ENCODE measurements around the gene NUFIP1. TPM values are rescaled to one million over a fixed set of nuclear protein-coding genes. Genes with fewer than 3 reads are reported as not detected.
"Not testable (repeated sequence)": the region's sequence is repeated elsewhere in the genome, so short reads cannot be mapped to it uniquely, and the experiment has no call there.

The NUFIP1 gene
- total RNA-seq, 2 donors from 2014 or later = 2.3 to 2.8 TPM

DNA sequence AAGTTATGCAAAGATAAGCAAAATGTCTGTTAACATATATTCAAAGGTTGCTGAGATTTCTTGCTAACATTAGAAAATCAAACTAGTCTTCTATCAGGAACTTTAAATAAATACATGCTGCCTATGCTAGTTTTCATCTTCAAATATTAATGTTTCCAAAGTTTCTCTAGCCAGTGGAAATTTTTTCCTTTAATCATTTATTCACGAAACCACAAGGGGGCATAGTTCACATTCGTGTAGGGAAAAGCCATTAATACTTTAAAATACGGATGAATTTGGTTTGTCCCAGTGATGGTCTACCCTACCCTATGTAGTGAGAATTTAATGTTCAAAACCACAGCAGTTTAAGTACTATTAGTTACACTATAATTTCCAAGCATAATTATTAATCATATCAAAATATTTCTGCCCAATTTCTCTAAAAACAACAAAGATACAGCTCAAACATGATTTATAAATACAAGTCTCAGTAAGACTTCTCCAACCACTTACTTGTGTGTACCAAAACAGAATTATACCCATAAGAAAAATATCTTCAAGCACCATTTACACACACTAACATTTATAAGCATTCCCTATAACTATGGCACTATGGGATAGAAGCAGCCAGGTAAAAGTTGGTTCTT lies 16.2 kb downstream of the NUFIP1 start:
- intact Hi-C loops (cut with DNase I, micrococcal nuclease) = loop anchor here in 1 of 2 donors (5.0 to 10.0 kb wide), 2 partner anchors 491 to 1068 kb away; no protein-coding TSS in a partner anchor
- ATAC-seq (no peak), DNase-seq (no peak)

DNA sequence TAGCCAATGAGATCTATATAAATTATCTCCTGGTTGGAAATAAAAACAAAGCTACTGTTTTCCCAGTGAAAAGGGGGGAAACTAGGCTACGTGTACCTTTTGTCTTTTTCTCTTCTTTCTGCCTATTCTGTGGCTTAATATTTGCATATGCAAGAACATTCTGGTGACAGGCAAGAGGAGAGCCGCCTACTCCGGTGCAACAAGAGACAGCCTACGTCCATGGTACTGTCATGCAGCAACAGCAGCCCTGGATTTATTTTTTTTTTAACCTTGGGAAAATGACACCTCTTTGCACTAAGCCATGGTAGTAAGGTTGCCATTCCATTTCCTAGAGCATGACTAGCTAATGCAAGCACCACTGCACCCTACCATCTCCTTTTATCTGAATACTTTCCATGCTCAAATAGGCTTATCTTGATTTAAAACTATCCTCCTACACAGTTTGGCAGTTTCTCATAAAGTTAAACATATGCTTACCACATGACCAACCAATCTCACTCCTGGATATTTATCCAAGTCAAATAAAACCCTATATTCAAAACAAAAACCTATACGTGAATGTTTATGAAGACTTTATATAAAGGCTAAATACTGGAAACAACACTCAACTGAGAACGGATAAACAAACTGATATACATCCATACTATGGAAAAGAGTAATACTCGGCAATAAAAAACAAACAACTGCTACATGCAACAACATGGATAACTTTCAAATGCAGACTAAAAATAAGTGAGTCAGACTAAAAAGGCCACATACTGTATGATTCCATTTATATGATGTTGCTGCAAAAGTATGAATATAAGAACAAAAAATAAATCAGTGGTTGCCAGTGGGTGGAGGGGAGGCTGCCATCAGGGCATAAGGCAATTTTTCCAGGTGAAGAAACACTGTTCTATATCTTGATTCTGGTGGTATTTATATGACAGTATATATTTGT lies 17.3 kb downstream of the NUFIP1 start:
- DNase-seq (no peak), ATAC-seq (peak; percentile 27)
- intact Hi-C loops (cut with DNase I, micrococcal nuclease) = loop anchor here in 1 of 2 donors (5.0 to 10.0 kb wide), 2 partner anchors 490 to 1067 kb away; no protein-coding TSS in a partner anchor

DNA sequence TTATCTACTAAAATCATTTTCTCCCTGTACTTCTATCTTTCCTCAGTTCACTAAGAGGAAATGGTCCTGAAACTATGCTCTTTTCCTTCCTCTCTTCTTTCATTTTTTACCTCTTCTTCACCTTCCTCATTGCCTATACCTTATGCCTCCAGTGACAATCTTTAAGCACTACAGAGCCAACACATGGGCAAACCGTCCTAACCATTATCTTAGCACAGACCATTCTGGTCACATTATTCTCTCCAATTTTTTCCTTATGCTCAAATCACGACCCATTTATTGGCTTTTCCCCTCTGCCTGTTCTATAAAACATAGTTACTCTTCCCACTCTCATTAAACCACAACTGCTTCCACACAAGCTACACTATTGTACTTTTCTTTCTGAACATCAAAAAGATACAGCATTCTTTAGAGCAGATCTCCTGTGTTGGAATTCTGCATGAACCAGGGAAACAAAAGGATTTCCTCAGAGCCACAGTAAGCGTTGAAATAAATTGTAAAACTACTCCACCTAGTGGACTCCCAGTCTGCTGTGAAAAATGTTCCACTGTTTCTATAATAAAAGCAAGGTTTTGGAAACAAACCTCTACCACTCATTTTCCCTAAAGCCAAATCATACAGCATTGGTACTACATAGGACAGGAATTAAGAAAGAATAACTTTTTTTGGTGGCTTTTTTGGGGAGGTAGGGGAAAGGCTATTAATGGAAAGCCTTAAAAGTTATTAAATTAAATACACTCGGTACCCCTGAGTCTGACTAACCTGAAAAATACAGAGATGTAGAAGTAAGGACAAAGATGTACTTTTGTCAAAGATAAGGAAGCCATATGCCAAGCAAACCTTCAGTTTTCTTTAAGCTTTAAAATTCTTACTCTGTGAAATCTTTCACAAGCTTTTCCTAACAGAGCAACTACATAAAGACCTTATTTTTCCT lies 19.5 kb downstream of the NUFIP1 start:
- ATAC-seq (peak; percentile 69), DNase-seq (no peak)
- intact Hi-C loops (cut with DNase I, micrococcal nuclease) = loop anchor here in 1 of 2 donors (5.0 to 10.0 kb wide), 2 partner anchors 488 to 1065 kb away; no protein-coding TSS in a partner anchor

DNA sequence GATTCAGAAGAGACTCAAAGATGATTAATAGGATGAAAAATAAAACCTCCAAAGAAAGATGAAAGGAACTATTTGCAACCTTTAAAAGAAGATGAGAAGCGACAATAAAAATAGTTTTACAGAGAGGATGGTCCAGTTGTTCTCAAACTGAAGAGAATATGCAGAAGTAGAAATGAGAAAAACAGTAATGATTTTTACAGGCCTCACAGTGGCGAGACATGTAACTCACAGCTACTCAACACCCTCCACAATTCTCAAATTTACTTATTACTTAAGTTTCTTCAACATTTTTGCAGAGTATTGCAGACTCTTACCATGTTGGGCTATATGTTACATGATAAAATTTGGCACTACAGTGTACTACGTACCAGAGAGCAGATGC lies 20.8 kb downstream of the NUFIP1 start:
- intact Hi-C loops (cut with DNase I, micrococcal nuclease) = no loop called here
- ATAC-seq = no peak
- DNase-seq = no peak

DNA sequence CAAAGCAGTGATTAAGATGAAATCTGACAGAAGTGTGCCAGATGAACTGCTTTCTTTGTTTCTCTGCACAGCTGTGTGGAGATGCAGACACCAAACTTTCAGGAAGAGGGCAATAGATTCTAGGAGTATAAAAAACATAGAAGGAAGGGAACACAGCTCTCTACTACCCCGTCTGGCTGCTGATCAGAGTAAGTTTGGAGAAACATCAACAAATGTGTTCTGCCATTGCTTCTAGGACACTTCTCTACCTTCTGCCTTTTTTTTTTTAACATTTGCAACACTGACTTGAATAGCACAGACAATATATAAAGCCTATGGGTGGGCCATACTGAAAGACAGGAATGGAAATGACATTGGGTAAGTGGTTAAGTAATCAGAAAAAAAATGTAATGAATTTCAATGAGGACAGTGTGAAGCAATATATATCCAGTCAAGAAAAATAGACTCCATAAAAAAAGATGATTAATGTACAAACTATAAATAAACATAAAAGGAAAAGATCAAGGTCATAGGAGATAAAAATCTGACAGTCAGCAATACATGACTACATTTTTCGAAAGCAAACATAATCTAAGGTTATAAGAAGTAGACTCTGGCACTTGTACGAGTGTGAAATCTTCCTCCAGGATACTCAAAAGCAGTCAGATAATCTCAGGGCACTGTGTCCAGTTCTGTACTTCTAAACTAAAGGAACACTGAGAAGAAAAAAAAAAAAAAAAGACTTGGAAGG lies 21.4 kb downstream of the NUFIP1 start:
- DNase-seq (no peak), ATAC-seq (peak; percentile 64)
- intact Hi-C loops (cut with DNase I, micrococcal nuclease) = no loop called here

DNA sequence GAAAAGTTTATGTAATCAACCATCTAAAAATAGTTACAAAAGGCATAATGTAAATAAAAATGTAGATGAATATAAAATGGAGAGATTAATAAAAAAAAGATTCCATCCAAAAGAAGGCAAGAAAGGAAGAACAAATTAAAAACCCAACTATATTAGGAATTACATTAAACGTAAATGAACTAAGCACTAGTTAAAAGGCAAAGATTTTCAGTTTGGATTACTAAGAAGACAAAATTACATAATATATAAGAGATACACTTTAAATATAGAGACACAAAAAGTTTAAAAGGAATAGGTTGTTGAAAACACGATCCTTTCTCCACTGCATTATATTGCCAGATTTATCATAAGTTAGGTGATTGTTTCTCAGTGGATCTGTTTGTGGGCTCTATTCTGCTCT lies 27.3 kb downstream of the NUFIP1 start:
- intact Hi-C loops (cut with DNase I, micrococcal nuclease) = no loop called here
- ATAC-seq = no peak
- DNase-seq = no peak

DNA sequence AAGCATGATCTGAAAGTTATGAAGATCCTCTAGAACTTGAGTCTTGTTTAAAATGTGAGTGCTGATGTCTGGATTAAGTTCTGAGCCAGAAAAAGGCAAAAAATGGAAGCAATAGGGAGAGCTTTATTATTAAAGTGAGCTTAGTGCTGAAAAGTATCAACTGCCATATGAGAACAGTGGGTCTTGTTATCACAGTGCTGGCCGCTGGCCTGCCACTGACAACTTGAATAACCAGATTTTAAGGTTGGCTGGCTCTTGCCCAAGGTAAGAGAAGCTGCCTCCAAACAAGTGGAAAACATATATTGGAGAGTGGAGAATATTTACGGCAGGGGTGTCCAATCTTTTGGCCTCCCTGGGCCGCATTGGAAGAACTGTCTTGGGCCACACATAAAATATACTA lies 33.9 kb downstream of the NUFIP1 start:
- ATAC-seq = no peak

DNA sequence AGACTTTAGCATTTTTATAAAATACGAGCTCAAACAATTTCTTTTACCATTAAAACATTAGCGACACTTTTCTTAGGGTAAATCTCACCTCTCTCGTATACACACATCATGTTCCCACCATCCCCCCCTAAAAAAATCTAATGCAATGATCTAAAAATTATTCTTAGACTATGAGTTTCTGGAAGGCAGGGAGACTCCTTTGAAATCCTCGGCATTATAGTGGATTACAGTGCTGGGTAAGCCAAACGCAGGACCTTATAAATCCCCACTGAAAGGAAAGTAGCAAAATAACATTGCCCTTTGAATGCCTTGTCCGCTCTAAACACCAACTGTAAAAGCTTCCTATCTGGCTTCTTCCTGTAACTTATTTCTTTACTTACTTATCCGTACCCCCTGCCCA lies 35.0 kb downstream of the NUFIP1 start:
- ATAC-seq (no peak), DNase-seq (no peak)
- intact Hi-C loops (cut with DNase I, micrococcal nuclease) = no loop called here

More for the DNA sequence above, 33.9 kb downstream of the NUFIP1 start:
- DNase-seq = no peak
- intact Hi-C loops (cut with DNase I, micrococcal nuclease) = no loop called here

DNA sequence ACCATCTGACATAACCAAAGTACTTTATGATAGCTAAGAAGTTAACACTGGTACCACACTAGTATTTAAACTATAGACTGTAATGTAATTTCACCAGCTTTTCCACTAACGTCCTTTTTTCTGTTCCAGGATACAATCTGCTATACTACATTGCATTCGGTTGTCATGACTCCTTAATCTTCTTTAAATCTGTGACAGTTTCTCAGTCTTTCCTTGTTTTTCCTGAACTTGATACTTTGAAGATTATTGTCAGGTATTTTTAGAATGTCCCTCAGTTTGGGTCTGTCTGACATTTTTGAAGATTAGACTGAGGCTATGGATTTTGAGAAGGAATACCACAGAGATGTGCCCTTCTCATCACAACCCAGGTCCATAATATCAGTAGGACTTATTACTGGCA lies 36.6 kb downstream of the NUFIP1 start:
- DNase-seq (no peak), ATAC-seq (no peak)
- intact Hi-C loops (cut with DNase I, micrococcal nuclease) = no loop called here

DNA sequence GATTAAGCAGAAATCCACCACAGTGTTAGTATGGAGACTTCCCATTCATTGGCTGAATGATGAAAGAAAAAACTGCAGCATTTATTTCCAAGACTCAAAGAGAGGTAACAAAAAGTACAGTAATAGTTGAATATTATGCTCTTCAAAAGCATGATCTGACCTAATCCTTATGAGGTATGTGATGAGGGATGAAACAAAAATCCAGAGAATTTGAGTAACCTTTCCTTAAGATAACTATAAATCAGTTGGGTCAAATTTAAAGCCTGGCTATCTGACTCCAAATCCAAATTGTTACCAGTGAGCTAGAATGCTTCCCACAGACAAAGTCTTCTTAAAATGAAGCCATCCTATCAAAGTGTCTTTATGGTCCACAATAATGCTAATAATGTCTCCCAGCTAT lies 38.1 kb downstream of the NUFIP1 start:
- ATAC-seq (no peak), DNase-seq (no peak)
- intact Hi-C loops (cut with DNase I, micrococcal nuclease) = no loop called here

DNA sequence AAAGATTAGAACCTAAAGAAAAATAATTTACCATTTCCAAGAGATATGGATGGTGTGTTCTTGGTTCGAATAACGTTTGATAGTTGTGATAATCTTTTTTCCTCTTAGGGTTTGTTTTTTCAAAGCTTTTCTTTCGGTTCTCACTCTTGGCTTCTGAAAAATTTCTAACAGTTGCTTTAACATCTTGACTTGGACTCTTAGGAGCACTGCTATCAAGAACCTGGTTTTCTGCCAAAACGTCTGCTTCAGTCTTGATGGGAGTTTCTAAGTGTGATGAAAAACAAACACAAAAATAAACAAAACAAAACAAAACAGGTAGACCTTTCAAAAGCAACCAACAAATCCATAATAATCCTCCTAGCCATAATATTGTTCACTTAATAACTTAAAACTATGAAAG lies 45.9 kb downstream of the NUFIP1 start:
- ATAC-seq; DNase-seq; intact Hi-C loops (cut with DNase I, micrococcal nuclease): not testable (repeated sequence)

DNA sequence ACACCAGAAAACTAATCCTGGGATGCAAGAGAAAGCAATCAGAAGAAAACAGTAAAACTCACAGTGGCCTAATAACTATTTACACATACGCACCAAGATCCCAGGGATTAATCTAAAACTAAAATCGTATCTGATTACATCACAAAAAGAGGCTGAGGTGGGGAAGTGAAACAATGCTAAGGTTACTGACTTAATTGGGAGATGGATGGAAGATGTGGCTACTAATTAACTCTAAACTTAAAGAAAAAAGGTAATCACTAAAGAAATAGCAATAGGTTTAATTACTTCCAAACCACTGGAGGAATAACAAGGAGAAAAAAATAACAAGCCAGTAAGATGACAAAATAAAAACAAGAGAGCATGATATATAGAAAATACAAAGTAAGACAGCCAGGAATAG lies 50.4 kb downstream of the NUFIP1 start:
- no peak for ATAC-seq
- no peak for DNase-seq
- intact Hi-C loops (cut with DNase I, micrococcal nuclease) = no loop called here

DNA sequence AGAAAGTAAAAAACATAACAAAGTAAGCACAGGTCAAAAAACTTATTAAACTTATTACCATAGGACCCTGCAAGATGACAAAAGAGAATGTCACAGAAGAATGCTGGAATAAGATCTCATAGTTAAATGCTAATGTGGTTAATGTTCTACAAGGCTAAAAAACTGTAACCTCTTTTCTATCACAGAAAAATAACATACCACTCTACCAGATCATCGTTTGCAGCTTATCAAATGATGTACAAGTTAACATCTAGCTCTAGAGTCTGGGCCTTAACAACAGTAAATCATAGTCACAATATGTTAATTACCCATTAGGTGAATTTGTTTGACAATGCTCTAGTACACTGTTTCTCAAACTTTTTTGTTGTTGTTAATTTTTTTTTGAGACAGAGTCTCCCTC lies 53.0 kb downstream of the NUFIP1 start:
- no peak for DNase-seq
- ATAC-seq = no peak
- intact Hi-C loops (cut with DNase I, micrococcal nuclease) = no loop called here

DNA sequence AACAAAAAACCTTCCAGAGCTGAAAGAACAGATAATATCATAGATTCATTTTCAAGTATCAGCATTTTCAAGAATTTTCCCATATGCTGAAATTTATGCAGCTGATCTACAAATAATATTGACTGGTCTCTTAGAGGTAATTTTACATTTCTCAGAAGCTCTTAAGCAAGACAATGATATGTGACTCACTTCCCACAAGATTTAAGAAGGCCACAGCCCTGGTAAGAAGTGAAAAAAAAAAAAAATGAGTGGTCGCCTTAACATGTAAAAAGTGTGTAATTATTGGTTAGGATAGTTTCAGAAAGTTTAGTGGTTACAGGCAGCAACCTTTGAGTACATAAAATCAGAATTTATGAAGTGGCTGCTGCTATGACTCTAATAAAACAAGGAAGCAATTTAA lies 54.5 kb downstream of the NUFIP1 start:
- no peak for ATAC-seq
- intact Hi-C loops (cut with DNase I, micrococcal nuclease) = no loop called here
- no peak for DNase-seq

DNA sequence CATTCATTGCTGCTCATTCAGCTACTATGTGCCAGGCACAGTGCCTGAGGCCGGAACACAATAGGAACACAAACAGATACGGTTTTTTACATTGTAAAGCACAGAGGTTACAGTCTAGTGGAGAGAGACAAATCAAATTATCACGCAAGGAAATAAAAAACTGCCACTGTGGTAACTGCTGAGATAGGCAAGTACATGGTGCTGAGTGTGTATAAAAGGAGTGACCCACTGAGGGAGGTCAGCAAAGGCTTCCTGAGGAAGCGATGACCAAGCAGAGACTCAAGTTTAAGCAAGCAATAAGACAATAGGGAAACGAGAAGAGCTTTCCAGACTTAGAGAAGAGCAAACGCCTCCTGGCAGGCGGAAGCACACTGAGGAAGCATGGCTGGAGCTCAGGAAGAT lies 56.4 kb downstream of the NUFIP1 start:
- peak; percentile 46 for ATAC-seq
- intact Hi-C loops (cut with DNase I, micrococcal nuclease) = no loop called here
- DNase-seq = no peak

DNA sequence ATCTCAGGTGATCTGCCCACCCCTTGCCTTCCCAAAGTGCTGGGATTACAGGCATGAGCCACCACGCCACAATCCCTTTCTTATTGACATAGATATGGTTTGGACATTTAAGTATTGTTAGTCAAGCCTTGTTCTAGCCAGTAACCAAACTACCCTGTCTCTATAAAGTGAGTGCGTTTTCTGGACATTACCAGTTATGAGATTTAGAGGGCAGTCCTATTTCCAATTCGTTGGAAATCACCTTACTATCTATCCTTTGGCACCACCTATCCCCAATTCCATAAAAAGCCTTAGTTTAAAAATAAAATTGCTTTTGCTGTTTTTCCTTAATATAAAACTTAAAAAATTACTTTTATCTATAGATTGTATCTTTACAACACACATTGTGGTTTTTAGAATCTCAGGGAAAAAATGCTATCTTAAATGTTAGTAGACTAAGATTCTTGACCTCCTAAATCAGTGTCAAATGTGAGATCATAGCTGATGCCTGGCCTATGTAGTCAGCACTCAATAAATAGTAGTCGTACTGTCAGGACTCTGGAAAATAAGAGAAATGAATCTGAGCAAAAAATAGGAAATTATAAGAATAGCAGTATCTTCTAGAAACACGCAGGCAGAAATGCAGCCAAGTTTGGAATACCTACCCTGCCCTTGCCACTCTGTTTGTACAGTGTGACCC lies 57.0 kb downstream of the NUFIP1 start:
- no peak for ATAC-seq
- intact Hi-C loops (cut with DNase I, micrococcal nuclease) = no loop called here

DNA sequence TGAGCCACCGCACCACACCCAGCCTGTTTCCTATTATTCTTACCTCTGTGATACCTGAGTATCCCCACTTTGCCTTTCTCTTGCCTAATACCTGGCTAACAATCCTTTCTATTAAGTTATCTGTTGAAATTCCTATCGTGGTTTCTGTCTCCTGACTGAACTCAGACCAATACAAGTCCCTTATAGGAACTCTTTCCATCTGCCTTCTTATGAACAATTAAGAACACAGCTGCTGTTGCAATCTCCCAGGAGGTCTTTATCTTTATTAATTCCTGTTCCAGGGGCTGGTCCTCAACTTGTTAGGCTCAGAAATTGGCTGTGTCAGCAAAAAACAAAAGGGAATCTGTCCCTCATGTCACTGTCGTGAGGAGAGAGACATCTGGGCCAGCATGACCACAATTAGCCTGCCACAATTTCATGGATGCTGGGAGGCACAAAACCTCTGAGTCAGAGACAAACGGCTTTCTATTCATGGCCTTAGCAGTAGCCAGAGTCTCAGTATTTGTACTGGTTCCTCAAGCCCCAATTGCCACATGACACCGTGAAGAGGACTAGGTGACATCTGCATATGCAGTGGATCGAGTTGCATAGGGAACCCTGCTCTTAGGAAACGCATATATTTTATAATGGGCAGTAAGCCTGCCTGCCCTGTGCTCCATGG lies 58.2 kb downstream of the NUFIP1 start:
- DNase-seq = no peak
- ATAC-seq = no peak

More for the DNA sequence above, 57.0 kb downstream of the NUFIP1 start:
- DNase-seq = no peak

More for the DNA sequence above, 58.2 kb downstream of the NUFIP1 start:
- intact Hi-C loops (cut with DNase I, micrococcal nuclease) = no loop called here
